Measurements from ENCODE around the gene SERPINA9.
A peak's percentile ranks its signal among the peaks of the same experiment; 100 is the strongest.
"Not testable (repeated sequence)": the region's sequence is repeated elsewhere in the genome, so short reads cannot be mapped to it uniquely, and the experiment has no call there.

The SERPINA9 gene

GRCh38 chr14:94486883-94487282 lies 10.9 kb upstream of the SERPINA9 start:
- DNase-seq (ENCODE audit: low read depth) = no peak

- DNase-seq (ENCODE audit: low read depth) = peak; percentile 30
Observed at GRCh38 chr14:94485944-94486841, 10.2 kb upstream of the SERPINA9 start.

GRCh38 chr14:94484481-94484880 lies 8.5 kb upstream of the SERPINA9 start:
- no peak for DNase-seq (ENCODE audit: low read depth)

- no peak for DNase-seq (ENCODE audit: low read depth)
Observed at GRCh38 chr14:94483729-94484275, 7.8 kb upstream of the SERPINA9 start.

GRCh38 chr14:94483071-94483451 lies 7.1 kb upstream of the SERPINA9 start:
- no peak for DNase-seq (ENCODE audit: low read depth)

- not testable (repeated sequence) for DNase-seq (ENCODE audit: low read depth)
Observed at GRCh38 chr14:94482132-94483070, 6.4 kb upstream of the SERPINA9 start.

- no peak for DNase-seq (ENCODE audit: low read depth)
Observed at GRCh38 chr14:94481468-94482131, 5.6 kb upstream of the SERPINA9 start.

- DNase-seq (ENCODE audit: low read depth) = no peak
Observed at GRCh38 chr14:94480809-94481208, 4.8 kb upstream of the SERPINA9 start.

GRCh38 chr14:94478420-94478819 lies 2.4 kb upstream of the SERPINA9 start:
- no peak for DNase-seq (ENCODE audit: low read depth)

GRCh38 chr14:94474581-94475031 lies 1.4 kb downstream of the SERPINA9 start:
- DNase-seq (ENCODE audit: low read depth) = no peak

- no peak for DNase-seq (ENCODE audit: low read depth)
Observed at GRCh38 chr14:94473666-94474410, 2.2 kb downstream of the SERPINA9 start.

- DNase-seq (ENCODE audit: low read depth) = no peak
Observed at GRCh38 chr14:94472842-94473241, 3.2 kb downstream of the SERPINA9 start.

GRCh38 chr14:94471045-94471444 lies 5.0 kb downstream of the SERPINA9 start:
- DNase-seq (ENCODE audit: low read depth) = no peak

GRCh38 chr14:94470311-94470710 lies 5.7 kb downstream of the SERPINA9 start:
- no peak for DNase-seq (ENCODE audit: low read depth)

GRCh38 chr14:94469261-94469660 lies 6.7 kb downstream of the SERPINA9 start:
- no peak for DNase-seq (ENCODE audit: low read depth)

GRCh38 chr14:94467728-94468520 lies 8.1 kb downstream of the SERPINA9 start:
- DNase-seq (ENCODE audit: low read depth) = no peak

- DNase-seq (ENCODE audit: low read depth) = no peak
Observed at GRCh38 chr14:94466706-94467370, 9.2 kb downstream of the SERPINA9 start.

GRCh38 chr14:94465042-94465441 lies 11.0 kb downstream of the SERPINA9 start:
- no peak for DNase-seq (ENCODE audit: low read depth)

GRCh38 chr14:94464290-94464689 lies 11.7 kb downstream of the SERPINA9 start:
- no peak for DNase-seq (ENCODE audit: low read depth)
